ENCODE measurements around the gene LRRC47.

- TF ChIP-seq CBX8 (IDR thresholded peaks at IDR 0.05; ENCODE audit: borderline replicate concordance, low read depth, low read length) (no peak), USF2 (IDR thresholded peaks at IDR 0.05; ENCODE audit: low read length) (no peak), CTCF (IDR thresholded peaks at IDR 0.05; ENCODE audit: control extremely low read depth in 1 of 3, insufficient read depth in 1 of 3, low read depth in 1 of 3, low read length in 3 of 3) (no peak), JUN (IDR thresholded peaks at IDR 0.05; ENCODE audit: low read depth, low read length) (no peak), RAD21 (IDR thresholded peaks at IDR 0.05 in 1 of 2, conservative IDR thresholded peaks at IDR 0.05 in 1 of 2; ENCODE audit: low read depth in 2 of 2, low read length in 2 of 2) (no peak), YY1 (IDR thresholded peaks at IDR 0.05; ENCODE audit: low read depth, low read length) (no peak), EZH2 (IDR thresholded peaks at IDR 0.05; ENCODE audit: low read depth, low read length, severe bottlenecking) (no peak)
Measured at GRCh38 chr1:3838788-3839187, 42.5 kb upstream of the LRRC47 start.

Data from H1 (cell line).